Cerebellar nuclear complex (tissue), 1 donor: ENCODE data around the gene SPATC1L.
"Not testable (repeated sequence)": the region's sequence is repeated elsewhere in the genome, so short reads cannot be mapped to it uniquely, and the experiment has no call there.

Experiments used
- DNase-seq, 2 experiments: peaks; one replicate each; lab custom pipeline; 2025; lab: John Stamatoyannopoulos, UW

SPATC1L gene

DNA sequence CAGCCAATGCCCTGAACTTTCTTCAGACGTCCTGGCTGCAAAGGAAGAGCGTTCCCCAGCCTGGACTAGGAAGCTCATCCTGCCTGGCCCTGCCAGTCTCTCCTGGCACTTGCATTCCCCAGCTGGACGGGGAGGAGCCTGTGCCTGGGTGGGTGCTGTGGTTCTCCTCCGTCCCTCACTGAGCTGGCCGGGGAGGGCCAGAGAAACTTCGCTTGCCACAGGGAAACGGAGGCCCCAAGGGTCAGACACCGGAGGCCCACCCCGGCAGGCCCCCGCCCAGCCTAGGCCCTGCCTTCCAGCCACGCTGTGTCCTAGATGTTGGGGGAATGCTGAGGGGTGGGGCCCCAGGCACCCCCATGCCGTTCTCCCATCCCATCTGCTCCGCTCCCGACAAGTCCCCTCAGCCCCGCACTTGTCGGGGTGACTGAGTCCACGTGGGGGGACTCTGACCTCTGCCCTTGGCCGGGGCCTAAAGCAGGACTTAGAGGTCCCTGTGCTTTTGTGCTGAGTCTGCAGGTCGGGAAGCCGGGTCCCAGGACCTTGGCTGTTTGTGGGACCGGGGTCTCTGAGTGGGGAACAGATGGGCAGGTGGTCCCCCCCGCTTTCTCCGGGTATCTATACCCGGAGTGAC lies 33.7 kb downstream of the SPATC1L start:
- no peak for DNase-seq

DNA sequence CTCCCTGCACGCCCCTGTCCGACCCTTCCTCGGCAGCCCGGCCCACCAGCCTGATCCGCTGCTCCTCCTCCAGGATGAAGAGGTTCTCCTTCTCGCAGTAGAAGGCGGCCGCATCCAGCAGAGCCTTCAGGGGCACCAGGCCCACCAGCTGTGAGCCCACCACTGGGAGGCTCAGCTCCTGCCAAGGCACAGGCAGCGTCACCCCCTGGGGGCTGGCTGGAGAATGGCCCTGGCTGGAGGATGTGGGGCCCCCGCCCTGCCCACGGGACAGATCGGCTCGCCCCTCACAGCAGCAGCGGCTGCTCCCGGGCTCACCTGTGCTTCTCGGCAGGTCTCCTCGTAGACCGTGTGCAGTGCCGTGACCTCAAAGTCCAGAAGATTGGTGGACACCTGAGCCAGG lies 34.2 kb downstream of the SPATC1L start:
- no peak for DNase-seq

DNA sequence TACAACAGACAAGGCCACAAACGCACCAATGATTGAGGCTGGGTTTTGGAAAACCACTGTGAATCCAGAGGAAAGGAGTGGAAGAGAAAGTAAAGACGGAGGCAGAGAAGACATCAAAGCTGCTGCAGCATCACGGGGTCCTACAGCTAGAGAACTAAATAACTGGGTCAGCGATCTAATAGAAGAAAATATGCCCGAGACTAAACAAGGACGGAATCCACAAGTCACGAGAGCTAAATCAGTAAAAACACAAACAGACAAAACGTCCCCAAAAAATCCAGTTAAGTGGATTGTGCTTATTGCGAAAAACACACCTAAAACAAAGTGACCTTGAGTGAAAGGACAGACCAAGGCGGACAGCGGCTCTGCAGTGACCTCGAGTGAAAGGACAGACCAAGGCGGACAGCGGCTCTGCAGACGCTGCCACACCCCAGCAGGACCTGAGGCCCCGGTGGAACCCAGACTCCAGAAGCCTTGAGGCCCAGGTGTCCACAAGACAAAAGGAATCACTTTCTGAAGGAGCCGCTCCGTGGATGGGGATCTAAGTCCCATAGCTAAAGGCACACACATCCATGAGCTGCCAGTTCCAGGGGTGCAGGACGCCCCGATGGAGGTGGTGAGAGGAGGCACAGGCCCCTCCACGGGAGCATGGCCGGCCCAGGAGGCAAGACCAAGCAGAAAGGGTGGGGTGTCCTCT lies 34.9 kb downstream of the SPATC1L start:
- DNase-seq, result no peak

DNA sequence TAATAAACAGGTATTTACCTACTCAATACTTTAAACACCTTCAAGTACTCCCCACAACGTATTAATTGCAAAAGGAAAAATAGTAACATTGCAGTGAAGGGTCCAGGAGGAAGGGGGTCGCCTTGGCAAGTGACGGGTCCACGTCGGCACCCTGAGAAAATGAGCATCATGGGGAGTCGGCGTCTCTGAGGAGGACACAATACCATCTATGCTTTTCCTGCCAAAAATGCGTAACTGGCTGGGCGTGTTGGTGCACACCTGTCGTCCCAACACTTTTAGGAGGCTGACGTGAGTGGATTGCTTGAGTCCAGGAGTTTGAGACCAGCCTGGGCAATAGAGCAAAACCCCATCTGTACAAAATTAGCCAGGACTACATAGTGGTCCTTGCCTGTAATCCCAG lies 36.2 kb downstream of the SPATC1L start:
- DNase-seq, result no peak

DNA sequence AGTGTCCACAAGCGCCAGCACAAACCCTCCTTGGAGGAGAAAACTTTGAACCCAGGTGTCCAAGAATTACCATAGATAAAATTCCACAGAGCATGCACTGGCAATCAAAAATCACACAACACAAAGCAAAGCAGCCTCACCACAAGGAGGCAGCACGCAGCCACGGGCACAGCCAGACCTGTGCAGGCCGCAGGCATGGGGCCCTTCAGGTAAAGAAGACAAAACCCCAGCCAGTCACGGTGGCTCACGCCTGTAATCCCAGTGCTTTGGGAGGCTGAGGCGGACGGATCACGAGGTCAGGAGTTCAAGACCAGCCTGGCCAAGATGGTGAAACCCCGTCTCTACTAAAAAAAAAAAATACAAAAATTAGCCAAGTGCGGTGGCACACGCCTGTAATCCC lies 36.8 kb downstream of the SPATC1L start:
- not testable (repeated sequence) for DNase-seq

DNA sequence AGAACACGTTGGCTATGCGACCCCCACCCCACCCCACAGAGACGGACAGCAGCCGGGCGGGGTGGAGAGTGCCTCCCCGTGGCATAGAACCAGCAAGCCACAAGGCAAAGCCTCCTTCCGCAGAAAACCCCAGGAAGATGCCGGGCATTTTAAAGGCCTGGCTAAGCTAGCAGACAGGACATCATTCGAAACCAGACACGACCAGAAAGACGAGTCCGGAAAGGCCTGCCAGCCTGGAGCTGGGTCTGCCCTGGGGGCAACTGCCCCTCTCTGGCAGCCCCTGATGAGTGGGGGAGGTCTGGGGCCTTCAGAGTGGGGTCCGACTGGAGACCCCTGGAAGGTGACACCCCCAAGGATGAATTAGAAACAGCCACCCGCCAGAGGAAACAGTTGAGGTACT lies 37.4 kb downstream of the SPATC1L start:
- DNase-seq, result no peak

DNA sequence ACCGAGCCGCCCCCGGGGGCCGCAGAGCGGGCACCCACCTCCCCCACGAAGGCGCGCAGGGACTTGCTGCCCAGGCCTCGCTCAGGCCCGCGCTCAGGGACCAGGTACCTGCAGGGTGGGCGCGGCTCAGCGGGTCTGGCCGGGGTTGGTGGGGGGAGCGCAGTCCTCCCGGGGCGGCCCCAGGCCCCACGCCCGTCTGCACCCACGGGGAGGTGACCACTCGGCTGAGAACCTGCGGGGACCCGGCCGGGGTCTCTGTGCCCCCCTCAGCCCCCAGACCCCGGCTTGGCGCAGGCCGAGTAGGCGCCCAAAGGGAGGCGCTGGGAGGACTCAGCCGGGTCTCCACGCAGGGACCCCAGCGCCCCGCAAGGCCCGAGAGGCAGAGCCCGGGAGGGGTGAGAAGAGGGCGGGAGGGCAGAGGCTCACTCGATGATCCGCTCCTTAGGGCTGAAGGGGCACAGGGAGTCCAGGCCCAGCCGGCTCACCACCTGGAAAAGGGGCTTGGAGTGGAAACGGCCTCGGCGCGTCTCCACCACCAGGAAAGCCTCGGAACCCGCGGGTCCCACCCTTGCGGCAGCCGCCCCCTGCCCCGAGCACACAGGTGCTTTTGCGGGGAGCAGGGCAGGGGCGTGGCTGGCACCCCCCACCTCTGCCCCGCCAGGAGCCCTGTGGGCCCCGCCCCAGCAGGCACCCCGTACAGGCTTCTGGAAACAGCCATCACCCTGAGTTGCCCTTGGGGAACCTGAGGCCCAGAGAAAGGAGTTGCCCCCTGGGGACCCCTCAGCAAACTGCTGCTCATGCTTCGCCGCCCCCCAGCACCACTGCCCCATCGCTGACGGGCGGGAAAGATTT lies 38.2 kb downstream of the SPATC1L start:
- no peak for DNase-seq

DNA sequence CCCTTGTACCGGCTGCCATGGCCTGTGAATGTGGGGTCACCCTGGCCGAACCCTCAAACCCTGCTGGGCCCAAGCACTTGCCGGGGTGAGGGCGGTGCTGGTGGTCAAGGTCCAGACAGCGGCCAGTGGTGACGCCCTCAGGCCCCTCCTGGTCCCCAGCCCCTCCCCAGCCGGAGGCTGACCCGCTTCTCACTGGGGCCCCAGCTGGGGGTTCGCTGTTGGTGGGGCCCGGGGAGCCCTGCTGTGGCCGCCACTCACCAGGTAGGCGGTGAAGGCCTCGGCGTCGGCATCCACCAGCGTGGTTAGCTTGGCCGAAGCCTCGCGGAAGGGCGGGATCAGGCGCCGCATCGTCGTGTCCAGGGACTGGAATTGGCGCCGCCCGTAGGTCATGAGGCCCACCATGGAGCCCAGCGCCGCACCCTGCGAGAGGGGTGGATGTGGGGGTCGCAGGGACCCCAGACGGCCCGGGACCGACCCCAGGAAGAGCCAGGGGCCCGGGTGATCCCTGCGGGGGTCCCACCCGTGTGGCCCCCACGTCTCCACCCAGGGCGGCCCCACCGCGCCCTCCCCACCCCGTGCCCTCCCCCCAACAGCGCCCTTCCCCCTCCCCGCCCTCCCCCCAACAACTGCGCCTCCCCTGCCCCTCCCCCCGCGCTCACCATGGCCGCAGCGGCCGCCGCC lies 39.0 kb downstream of the SPATC1L start:
- no peak for DNase-seq

DNA sequence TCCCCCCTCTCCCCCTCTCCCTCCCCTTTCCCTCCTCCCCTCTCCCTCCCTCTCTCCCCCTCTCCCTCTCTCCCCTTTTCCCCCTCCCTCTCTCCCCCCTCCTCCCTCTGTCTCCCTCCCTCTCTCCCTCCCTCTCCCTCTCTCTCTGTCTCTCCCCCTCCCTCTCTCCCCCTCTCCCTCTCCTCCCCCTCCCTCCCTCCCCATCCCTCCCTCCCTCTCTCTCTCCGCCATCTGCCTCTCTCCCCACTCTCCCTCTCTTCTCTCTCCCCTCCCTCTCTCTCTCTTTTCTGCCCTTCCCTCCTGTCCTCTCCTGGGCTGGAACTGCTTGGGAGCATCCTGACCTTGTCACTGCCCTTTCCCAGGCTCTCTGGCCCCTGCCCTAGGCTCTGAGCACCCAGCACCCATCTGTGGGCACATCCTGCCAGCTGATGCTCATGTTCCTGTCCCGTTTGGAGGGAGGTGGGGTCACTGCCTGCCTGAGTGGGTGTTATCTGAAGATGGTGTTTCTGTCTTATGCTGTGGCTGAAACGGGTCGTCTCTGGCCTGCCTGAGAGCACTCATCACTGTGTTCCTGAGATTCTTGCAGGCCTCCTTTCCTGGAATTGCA lies 39.7 kb downstream of the SPATC1L start:
- no peak for DNase-seq

DNA sequence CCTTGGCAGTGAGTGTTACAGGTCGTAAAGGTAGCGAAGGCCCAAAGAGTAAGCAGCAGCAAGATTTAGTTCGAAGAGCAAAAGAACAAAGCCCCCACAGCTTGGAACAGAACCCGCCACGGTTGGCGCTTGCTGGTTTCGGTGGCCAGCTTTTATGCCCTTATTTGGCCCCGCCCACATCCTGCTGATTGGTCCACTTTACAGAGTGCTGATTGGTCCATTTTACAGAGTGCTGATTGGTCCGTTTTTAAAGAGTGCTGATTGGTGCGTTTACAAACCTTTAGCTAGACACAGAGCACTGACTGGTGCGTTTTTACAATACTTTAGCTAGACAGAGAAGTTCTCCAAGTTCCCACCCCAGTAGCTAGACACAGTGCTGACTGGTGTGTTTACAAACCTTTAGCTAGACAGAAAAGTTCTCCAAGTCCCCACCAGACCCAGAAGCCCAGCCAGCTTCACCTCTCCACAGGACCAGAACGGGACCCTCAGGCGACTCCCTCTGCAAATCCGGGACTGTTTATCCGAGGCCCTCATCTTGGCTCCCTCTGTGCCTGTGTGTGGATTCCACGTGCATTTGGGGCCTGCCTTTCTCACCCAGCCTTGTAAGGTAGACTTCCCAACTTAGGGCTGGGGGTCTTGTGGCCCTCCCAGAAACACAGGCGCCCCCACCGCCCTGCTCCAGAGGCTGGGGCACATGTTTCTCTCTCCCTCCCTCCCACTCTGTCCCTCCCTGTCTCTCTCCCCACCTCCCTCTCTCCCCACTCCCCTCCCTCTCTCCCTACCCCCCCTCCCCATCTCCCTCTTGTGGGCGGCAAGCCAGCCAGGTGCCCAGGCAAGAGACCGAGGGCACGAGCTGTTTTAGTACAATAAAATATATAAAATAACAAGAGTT lies 41.4 kb downstream of the SPATC1L start:
- DNase-seq, result no peak

DNA sequence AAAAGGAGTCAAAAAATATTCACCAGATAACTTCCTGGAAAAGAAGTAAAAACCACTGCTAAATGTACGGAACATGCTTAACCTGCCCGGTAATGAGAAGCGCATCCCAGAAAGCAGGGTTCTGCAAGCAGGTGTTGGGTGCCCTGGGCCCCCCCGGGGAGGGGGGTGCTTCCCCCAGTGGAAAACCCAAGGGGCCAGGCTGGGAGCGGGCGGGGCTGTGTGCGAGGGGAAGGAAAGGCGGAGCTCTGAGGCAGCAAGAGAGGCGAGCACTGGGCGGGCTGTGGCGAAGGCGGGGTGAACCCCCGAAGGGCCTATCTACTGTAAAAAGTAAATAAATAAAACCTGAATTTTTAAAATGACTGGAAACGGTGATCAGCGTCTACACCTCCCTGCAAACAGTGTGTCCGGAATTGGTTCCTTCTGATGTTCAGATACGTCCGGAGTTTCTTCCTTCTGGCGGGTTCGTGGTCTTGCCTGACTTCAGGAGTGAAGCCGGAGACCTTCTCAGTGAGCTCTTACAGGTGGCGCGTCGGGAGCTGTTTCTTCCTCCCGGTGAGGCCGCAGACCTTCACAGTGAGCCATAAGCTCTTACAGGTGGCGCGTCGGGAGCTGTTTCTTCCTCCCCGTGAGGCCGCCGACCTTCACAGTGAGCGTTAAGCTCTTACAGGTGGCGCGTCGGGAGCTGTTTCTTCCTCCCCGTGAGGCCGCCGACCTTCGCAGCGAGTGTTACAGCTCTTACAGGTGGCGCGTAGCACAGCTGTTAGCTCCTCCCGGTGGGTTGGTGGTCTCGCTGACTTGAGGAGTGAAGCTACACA lies 42.3 kb downstream of the SPATC1L start:
- DNase-seq, result no peak

DNA sequence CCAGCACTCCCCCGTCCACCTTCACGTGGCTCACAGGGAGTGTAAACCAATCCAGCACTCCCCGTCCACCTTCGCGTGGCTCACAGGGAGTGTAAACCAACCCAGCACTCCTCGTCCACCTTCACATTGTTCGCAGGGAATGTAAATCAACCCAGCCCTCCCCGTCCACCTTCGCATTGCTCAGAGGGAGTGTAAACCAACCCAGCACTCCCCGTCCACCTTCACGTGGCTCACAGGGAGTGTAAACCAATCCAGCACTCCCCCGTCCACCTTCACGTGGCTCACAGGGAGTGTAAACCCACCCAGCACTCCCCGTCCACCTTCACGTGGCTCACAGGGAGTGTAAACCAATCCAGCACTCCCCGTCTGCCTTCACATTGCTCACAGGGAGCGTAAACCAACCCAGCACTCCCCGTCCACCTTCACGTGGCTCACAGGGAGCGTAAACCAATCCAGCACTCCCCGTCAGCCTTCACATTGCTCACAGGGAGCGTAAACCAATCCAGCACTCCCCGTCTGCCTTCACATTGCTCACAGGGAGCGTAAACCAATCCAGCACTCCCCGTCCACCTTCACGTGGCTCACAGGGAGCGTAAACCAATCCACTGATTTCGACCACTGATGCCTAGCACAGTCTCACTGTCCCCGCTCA lies 43.8 kb downstream of the SPATC1L start:
- DNase-seq, result not testable (repeated sequence)

DNA sequence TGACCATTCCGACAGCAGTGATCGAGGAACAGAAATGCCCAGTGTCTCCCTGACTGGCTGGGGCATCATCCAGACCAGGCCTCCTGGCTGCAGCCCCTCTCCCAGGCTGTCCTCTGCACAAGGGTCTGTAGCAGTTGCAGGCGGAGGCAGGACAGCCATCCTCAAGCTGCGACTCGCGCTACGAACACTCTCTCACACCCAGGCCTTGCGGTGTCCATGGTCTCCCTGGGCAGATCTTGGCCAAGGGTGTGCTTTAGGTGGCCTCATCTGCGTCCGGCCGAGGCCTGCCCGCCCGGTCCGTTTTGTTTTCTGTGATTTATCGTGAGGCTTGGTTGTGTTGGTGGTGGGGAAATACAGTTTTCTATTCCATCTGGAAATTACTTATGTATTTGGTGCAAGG lies 44.6 kb downstream of the SPATC1L start:
- DNase-seq, result no peak

DNA sequence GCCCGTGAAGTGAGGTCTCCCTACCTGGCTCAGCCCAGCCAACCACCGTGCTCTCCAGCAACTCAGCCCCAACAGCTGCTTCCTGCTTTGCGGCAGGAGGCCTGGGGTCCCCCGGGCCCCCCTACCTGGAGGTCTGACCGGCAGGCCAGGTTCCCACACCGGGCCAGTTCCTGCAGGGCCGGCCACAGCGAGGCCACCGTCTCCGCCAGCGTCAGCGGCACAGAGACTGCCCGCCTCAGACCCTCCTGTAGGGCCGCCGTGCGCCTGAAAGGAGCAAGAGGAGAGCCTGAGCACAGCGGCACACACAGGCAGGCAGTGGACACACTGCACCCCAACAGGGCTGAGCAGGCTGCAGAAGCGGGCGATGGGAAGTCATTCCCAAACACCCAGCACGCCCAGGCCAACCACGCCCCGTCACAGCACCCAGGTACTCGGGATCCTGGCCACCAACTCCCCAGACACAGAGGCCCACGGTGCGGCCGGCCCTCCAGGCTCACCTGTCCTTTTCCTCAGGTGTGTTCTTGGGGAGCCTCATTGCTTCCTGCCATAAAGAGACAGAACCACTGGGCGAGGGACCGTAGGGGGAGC lies 45.8 kb downstream of the SPATC1L start:
- no peak for DNase-seq

DNA sequence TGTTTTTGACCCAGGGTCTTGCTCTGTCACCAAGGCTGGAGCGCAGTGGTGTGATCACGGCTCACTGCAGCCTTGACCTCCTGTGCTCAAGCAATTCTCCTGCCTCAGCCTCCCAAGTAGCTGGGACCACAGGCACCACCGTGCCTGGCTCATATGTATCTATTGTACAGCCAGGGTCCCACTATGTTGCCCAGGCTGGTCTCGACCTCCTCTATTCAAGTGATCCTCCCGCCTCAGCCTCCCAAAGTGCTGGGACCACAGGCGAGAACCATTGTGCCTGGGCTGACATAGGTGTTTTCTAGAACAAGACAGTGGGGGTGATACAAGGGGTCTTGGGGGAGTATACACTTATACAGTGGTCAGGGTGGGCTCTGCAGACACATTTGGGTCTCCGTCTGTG lies 46.4 kb downstream of the SPATC1L start:
- DNase-seq, result no peak

DNA sequence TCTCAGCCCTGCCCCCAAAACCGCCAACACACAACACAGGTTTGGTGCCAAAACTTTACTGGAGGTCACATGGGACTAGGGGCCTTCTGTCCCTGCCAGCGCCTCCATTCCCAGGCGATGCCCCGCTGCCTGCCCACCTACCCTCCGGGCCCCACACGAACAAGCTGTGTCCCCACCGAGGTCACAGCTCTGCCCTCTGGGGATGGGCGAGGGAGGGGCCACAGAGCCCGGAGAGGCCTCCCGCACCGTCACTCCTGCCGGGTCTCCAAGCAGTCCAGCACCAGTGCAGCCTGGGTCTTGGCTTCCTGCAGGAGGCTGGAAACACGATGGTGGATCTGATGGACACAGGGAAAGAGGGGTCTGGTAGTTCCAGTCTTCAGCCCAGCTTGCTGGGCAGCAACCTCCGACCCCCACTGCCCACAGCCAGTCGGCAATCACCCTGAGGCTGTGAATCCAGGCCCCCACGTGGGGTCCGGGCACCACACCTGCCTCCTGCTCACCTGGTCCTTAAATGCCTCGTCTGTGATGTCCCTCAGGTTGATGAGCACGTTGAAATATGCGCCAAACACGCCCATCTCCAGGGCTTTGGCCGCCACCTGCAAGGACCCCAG lies 47.4 kb downstream of the SPATC1L start:
- no peak for DNase-seq

DNA sequence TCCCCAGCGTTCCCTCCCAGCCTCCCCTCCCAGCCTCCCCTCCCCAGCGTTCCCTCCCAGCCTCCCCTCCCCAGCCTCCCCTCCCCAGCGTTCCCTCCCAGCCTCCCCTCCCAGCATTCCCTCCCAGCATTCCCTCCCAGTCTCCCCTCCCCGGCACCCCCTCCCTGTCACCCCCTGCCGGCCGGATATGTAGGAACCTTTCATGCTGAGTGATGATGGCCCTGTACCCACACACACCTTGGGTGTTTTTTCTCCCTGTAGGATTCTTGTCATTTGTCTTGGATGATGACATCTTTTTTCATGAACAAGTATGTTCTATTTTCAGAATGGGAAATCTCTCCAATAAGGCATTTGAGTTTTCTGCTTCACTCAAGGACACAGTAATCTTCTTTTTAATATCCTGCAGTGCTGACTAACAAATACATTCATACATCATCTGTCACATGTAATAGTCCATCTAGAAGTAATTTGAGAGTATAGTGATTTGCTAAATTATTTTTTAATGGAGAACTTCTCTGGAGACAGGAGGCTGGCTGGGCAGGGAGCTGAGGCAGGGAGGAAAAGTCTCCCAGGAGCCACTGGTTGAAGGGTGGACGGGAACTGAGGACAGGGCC lies 48.4 kb downstream of the SPATC1L start:
- DNase-seq, result no peak
